Measurements from ENCODE around the gene MAP2K5.

MAP2K5 gene

GRCh38 chr15:67578020-67578600, 35.6 kb downstream of the MAP2K5 start:
- Histone ChIP-seq H3K27me3 (ENCODE audit: control insufficient read depth, insufficient read depth, low read length) (no peaks in the 10 kb centered on the region), H3K4me3 (ENCODE audit: low read depth, low read length) (no peak overlapping the region), H3K4me1 (ENCODE audit: control insufficient read depth, insufficient read depth, low read length) (peaks cover 4% of the 10 kb centered on the region; the same call in 1 of the 2 replicates), H3K9me3 (ENCODE audit: control insufficient read depth, insufficient read depth, low read length) (no peaks in the 10 kb centered on the region), H3K36me3 (ENCODE audit: control insufficient read depth, insufficient read depth, low read length) (no peaks in the 10 kb centered on the region), H3K27ac (ENCODE audit: low read depth, low read length) (no peak overlapping the region), H3K9ac (ENCODE audit: low read depth, low read length) (no peak overlapping the region)

GRCh38 chr15:67579164-67579563, 36.7 kb downstream of the MAP2K5 start:
- H3K4me1 ChIP-seq (ENCODE audit: control insufficient read depth, insufficient read depth, low read length): peaks cover 4% of the 10 kb centered on the region; the same call in 1 of the 2 replicates
- no peaks in the 10 kb centered on the region for H3K27me3 ChIP-seq (ENCODE audit: control insufficient read depth, insufficient read depth, low read length)
- no peak overlapping the region for H3K9ac ChIP-seq (ENCODE audit: low read depth, low read length)

GRCh38 chr15:67579967-67580366, 37.5 kb downstream of the MAP2K5 start:
- H3K9me3 ChIP-seq (ENCODE audit: control insufficient read depth, insufficient read depth, low read length): no peaks in the 10 kb centered on the region
- no peak overlapping the region for H3K4me3 ChIP-seq (ENCODE audit: low read depth, low read length)
- H3K27ac ChIP-seq (ENCODE audit: low read depth, low read length): no peak overlapping the region
- no peaks in the 10 kb centered on the region for H3K36me3 ChIP-seq (ENCODE audit: control insufficient read depth, insufficient read depth, low read length)
- H3K27me3 ChIP-seq (ENCODE audit: control insufficient read depth, insufficient read depth, low read length): no peaks in the 10 kb centered on the region
- H3K9ac ChIP-seq (ENCODE audit: low read depth, low read length): no peak overlapping the region
- H3K4me1 ChIP-seq (ENCODE audit: control insufficient read depth, insufficient read depth, low read length): peaks cover 2% of the 10 kb centered on the region; the same call in 1 of the 2 replicates

More at GRCh38 chr15:67579164-67579563, 36.7 kb downstream of the MAP2K5 start:
- no peak overlapping the region for H3K27ac ChIP-seq (ENCODE audit: low read depth, low read length)
- no peaks in the 10 kb centered on the region for H3K9me3 ChIP-seq (ENCODE audit: control insufficient read depth, insufficient read depth, low read length)
- no peak overlapping the region for H3K4me3 ChIP-seq (ENCODE audit: low read depth, low read length)
- H3K36me3 ChIP-seq (ENCODE audit: control insufficient read depth, insufficient read depth, low read length): no peaks in the 10 kb centered on the region

GRCh38 chr15:67584157-67584556, 41.7 kb downstream of the MAP2K5 start:
- no peaks in the 10 kb centered on the region for H3K9me3 ChIP-seq (ENCODE audit: control insufficient read depth, insufficient read depth, low read length)

GRCh38 chr15:67585681-67586080, 43.2 kb downstream of the MAP2K5 start:
- Histone ChIP-seq H3K4me1 (ENCODE audit: control insufficient read depth, insufficient read depth, low read length) (no peaks in the 10 kb centered on the region), H3K9ac (ENCODE audit: low read depth, low read length) (no peak overlapping the region), H3K4me3 (ENCODE audit: low read depth, low read length) (no peak overlapping the region), H3K36me3 (ENCODE audit: control insufficient read depth, insufficient read depth, low read length) (peaks cover 17% of the 10 kb centered on the region; the same call in 1 of the 2 replicates), H3K27ac (ENCODE audit: low read depth, low read length) (no peak overlapping the region), H3K27me3 (ENCODE audit: control insufficient read depth, insufficient read depth, low read length) (no peaks in the 10 kb centered on the region), H3K9me3 (ENCODE audit: control insufficient read depth, insufficient read depth, low read length) (no peaks in the 10 kb centered on the region)

More at GRCh38 chr15:67584157-67584556, 41.7 kb downstream of the MAP2K5 start:
- no peaks in the 10 kb centered on the region for H3K4me1 ChIP-seq (ENCODE audit: control insufficient read depth, insufficient read depth, low read length)
- no peak overlapping the region for H3K27ac ChIP-seq (ENCODE audit: low read depth, low read length)
- H3K27me3 ChIP-seq (ENCODE audit: control insufficient read depth, insufficient read depth, low read length): no peaks in the 10 kb centered on the region
- no peak overlapping the region for H3K4me3 ChIP-seq (ENCODE audit: low read depth, low read length)
- no peak overlapping the region for H3K9ac ChIP-seq (ENCODE audit: low read depth, low read length)
- peaks cover 17% of the 10 kb centered on the region; the same call in 1 of the 2 replicates for H3K36me3 ChIP-seq (ENCODE audit: control insufficient read depth, insufficient read depth, low read length)

GRCh38 chr15:67587331-67587730, 44.8 kb downstream of the MAP2K5 start:
- Histone ChIP-seq H3K9ac (ENCODE audit: low read depth, low read length) (no peak overlapping the region), H3K27ac (ENCODE audit: low read depth, low read length) (no peak overlapping the region), H3K4me3 (ENCODE audit: low read depth, low read length) (no peak overlapping the region), H3K4me1 (ENCODE audit: control insufficient read depth, insufficient read depth, low read length) (no peaks in the 10 kb centered on the region), H3K27me3 (ENCODE audit: control insufficient read depth, insufficient read depth, low read length) (no peaks in the 10 kb centered on the region), H3K36me3 (ENCODE audit: control insufficient read depth, insufficient read depth, low read length) (peaks cover 17% of the 10 kb centered on the region; the same call in 1 of the 2 replicates), H3K9me3 (ENCODE audit: control insufficient read depth, insufficient read depth, low read length) (no peaks in the 10 kb centered on the region)

GRCh38 chr15:67587754-67588153, 45.3 kb downstream of the MAP2K5 start:
- Histone ChIP-seq H3K27ac (ENCODE audit: low read depth, low read length) (no peak overlapping the region), H3K36me3 (ENCODE audit: control insufficient read depth, insufficient read depth, low read length) (peaks cover 17% of the 10 kb centered on the region; the same call in 1 of the 2 replicates), H3K9me3 (ENCODE audit: control insufficient read depth, insufficient read depth, low read length) (no peaks in the 10 kb centered on the region), H3K4me3 (ENCODE audit: low read depth, low read length) (no peak overlapping the region), H3K9ac (ENCODE audit: low read depth, low read length) (no peak overlapping the region), H3K4me1 (ENCODE audit: control insufficient read depth, insufficient read depth, low read length) (no peaks in the 10 kb centered on the region), H3K27me3 (ENCODE audit: control insufficient read depth, insufficient read depth, low read length) (no peaks in the 10 kb centered on the region)

GRCh38 chr15:67590191-67590590, 47.7 kb downstream of the MAP2K5 start:
- H3K9ac ChIP-seq (ENCODE audit: low read depth, low read length): no peak overlapping the region
- H3K27ac ChIP-seq (ENCODE audit: low read depth, low read length): no peak overlapping the region
- peaks cover 22% of the 10 kb centered on the region; the same call in 1 of the 2 replicates for H3K36me3 ChIP-seq (ENCODE audit: control insufficient read depth, insufficient read depth, low read length)
- H3K9me3 ChIP-seq (ENCODE audit: control insufficient read depth, insufficient read depth, low read length): no peaks in the 10 kb centered on the region
- H3K27me3 ChIP-seq (ENCODE audit: control insufficient read depth, insufficient read depth, low read length): no peaks in the 10 kb centered on the region
- no peaks in the 10 kb centered on the region for H3K4me1 ChIP-seq (ENCODE audit: control insufficient read depth, insufficient read depth, low read length)
- no peak overlapping the region for H3K4me3 ChIP-seq (ENCODE audit: low read depth, low read length)

GRCh38 chr15:67592245-67592644, 49.7 kb downstream of the MAP2K5 start:
- H3K27ac ChIP-seq (ENCODE audit: low read depth, low read length): no peak overlapping the region
- H3K4me1 ChIP-seq (ENCODE audit: control insufficient read depth, insufficient read depth, low read length): no peaks in the 10 kb centered on the region
- no peak overlapping the region for H3K9ac ChIP-seq (ENCODE audit: low read depth, low read length)
- peaks cover 17% of the 10 kb centered on the region; the same call in 1 of the 2 replicates for H3K36me3 ChIP-seq (ENCODE audit: control insufficient read depth, insufficient read depth, low read length)
- H3K4me3 ChIP-seq (ENCODE audit: low read depth, low read length): no peak overlapping the region
- no peaks in the 10 kb centered on the region for H3K27me3 ChIP-seq (ENCODE audit: control insufficient read depth, insufficient read depth, low read length)
- H3K9me3 ChIP-seq (ENCODE audit: control insufficient read depth, insufficient read depth, low read length): no peaks in the 10 kb centered on the region

GRCh38 chr15:67593562-67593961, 51.1 kb downstream of the MAP2K5 start:
- H3K9me3 ChIP-seq (ENCODE audit: control insufficient read depth, insufficient read depth, low read length): no peaks in the 10 kb centered on the region

GRCh38 chr15:67594770-67595169, 52.3 kb downstream of the MAP2K5 start:
- Histone ChIP-seq H3K36me3 (ENCODE audit: control insufficient read depth, insufficient read depth, low read length) (peaks cover 5% of the 10 kb centered on the region; the same call in 1 of the 2 replicates), H3K27me3 (ENCODE audit: control insufficient read depth, insufficient read depth, low read length) (no peaks in the 10 kb centered on the region), H3K4me1 (ENCODE audit: control insufficient read depth, insufficient read depth, low read length) (no peaks in the 10 kb centered on the region), H3K9me3 (ENCODE audit: control insufficient read depth, insufficient read depth, low read length) (no peaks in the 10 kb centered on the region), H3K9ac (ENCODE audit: low read depth, low read length) (no peak overlapping the region), H3K4me3 (ENCODE audit: low read depth, low read length) (no peak overlapping the region), H3K27ac (ENCODE audit: low read depth, low read length) (no peak overlapping the region)

More at GRCh38 chr15:67593562-67593961, 51.1 kb downstream of the MAP2K5 start:
- H3K27ac ChIP-seq (ENCODE audit: low read depth, low read length): no peak overlapping the region
- no peaks in the 10 kb centered on the region for H3K27me3 ChIP-seq (ENCODE audit: control insufficient read depth, insufficient read depth, low read length)
- H3K36me3 ChIP-seq (ENCODE audit: control insufficient read depth, insufficient read depth, low read length): peaks cover 5% of the 10 kb centered on the region; the same call in 1 of the 2 replicates
- H3K9ac ChIP-seq (ENCODE audit: low read depth, low read length): no peak overlapping the region
- no peak overlapping the region for H3K4me3 ChIP-seq (ENCODE audit: low read depth, low read length)
- no peaks in the 10 kb centered on the region for H3K4me1 ChIP-seq (ENCODE audit: control insufficient read depth, insufficient read depth, low read length)

All from HUES48 (cell line).